Measurements from ENCODE around the gene PXDN.

DNA sequence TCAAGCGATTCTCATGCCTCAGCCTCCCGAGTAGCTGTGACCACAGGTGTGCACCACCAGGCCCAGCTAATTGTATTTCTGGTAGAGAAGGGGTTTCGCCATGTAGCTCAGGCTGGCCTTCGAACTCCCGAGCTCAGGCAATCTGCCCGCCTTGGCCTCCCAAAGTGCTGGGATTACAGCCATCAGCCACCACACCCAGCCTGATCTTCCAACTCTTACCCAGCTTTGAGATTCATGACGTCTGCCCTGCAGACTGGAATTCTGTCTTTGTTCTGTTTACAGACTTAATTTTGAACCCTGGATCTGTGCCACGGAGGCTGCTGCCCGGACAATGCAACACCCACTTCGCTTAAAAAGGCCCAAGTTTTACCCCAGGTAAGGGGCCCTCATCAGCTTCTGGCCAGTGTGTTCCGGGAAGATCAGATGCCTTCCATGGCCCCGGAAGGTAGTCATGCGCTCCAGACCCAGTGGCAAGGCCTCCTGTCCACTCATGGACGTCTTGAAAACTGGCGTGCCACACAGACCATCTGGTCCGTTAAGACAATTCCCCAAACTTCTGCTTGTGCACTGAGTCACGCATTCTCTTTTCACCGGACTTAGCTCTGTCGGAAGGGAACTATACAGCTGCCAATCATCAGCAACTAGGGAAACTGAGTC, 5.5 kb downstream of the PXDN start:
- TF ChIP-seq CTCF (IDR thresholded peaks at IDR 0.05) (no peak), POLR2A (IDR thresholded peaks at IDR 0.05) (no peak)

Measured in esophagus squamous epithelium (tissue), 4 donors.